ENCODE results near the gene PRLR.
"Not testable (repeated sequence)": the region's sequence is repeated elsewhere in the genome, so short reads cannot be mapped to it uniquely, and the experiment has no call there.

Gene PRLR

GRCh38 chr5:35246900-35247647, 16.8 kb upstream of the PRLR start:
- no peaks in the 10 kb centered on the region for H3K36me3 Mint-ChIP-seq (ENCODE audit: low read depth)

DNA sequence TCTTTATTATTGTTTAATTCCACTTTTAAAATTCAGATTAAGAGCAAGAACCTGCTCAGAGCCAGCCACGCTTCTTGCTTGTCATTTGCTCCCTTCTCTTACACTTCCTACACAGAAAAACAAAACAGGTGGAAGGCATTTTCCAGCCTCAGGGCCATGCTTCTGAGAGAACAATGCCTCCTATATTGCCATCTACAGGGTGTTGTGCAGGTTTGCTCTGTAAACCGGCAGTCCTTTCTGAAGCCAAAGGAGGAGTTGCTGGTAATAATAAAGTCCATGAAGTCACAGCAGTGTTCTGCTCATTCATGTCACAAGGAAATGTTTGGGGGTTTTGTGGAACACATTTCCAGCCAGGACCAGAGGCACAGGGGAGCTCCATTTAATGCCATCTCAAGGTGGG, 16.1 kb upstream of the PRLR start:
- Mint-ChIP-seq H3K27me3 (ENCODE audit: low read depth) (no peaks in the 10 kb centered on the region), H3K4me1 (peaks cover 26% of the 10 kb centered on the region), H3K36me3 (ENCODE audit: low read depth) (no peaks in the 10 kb centered on the region), H3K4me3 (peak overlapping the region in 2 of 3 experiments; percentile 2 to 15), H3K27ac (peak overlapping the region; percentile 85 to 93 (median 93)), H3K9me3 (peaks cover 3% of the 10 kb centered on the region)
- TF ChIP-seq, protein P1, sequence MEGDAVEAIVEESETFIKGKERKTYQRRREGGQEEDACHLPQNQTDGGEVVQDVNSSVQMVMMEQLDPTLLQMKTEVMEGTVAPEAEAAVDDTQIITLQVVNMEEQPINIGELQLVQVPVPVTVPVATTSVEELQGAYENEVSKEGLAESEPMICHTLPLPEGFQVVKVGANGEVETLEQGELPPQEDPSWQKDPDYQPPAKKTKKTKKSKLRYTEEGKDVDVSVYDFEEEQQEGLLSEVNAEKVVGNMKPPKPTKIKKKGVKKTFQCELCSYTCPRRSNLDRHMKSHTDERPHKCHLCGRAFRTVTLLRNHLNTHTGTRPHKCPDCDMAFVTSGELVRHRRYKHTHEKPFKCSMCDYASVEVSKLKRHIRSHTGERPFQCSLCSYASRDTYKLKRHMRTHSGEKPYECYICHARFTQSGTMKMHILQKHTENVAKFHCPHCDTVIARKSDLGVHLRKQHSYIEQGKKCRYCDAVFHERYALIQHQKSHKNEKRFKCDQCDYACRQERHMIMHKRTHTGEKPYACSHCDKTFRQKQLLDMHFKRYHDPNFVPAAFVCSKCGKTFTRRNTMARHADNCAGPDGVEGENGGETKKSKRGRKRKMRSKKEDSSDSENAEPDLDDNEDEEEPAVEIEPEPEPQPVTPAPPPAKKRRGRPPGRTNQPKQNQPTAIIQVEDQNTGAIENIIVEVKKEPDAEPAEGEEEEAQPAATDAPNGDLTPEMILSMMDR (IDR thresholded peaks at IDR 0.05; ENCODE audit: unreplicated experiment in 3 of 3): peak in 1 of 3 experiments; percentile 46

More at GRCh38 chr5:35246900-35247647, 16.8 kb upstream of the PRLR start:
- peak overlapping the region; percentile 29 to 43 (median 38) for H3K4me3 Mint-ChIP-seq
- H3K9me3 Mint-ChIP-seq: peaks cover 8% of the 10 kb centered on the region
- H3K27me3 Mint-ChIP-seq (ENCODE audit: low read depth): peaks cover 6% of the 10 kb centered on the region
- TF ChIP-seq, protein P1 (IDR thresholded peaks at IDR 0.05; ENCODE audit: unreplicated experiment in 3 of 3): no peak
- H3K4me1 Mint-ChIP-seq: peaks cover 26% of the 10 kb centered on the region
- peak overlapping the region; percentile 85 to 93 (median 93) for H3K27ac Mint-ChIP-seq

GRCh38 chr5:35245371-35245770, 15.1 kb upstream of the PRLR start:
- not testable (repeated sequence) for H3K4me3 Mint-ChIP-seq; H3K9me3 Mint-ChIP-seq; H3K27ac Mint-ChIP-seq; H3K27me3 Mint-ChIP-seq (ENCODE audit: low read depth); H3K36me3 Mint-ChIP-seq (ENCODE audit: low read depth)
- H3K4me1 Mint-ChIP-seq: peaks cover 26% of the 10 kb centered on the region

DNA sequence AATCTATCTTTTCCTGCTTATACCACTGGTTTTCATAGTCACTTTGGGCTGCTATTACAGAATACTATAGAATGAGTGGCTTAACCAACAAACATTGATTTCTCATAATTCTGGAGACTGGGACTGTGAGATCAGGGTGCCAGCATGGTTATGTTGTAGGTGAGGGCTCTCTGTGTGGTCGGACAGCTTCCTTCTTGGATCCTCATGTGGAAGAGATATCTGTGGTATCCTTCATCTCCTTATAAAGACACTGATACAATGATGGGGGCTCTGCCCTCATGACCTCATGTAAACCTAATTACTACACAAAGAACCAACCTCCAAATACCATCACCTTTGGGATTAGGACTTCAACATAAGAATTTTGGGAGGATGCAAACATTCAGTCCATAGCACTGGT, 13.9 kb upstream of the PRLR start:
- Mint-ChIP-seq H3K9me3 (no peaks in the 10 kb centered on the region), H3K4me1 (peaks cover 23% of the 10 kb centered on the region), H3K36me3 (ENCODE audit: low read depth) (no peaks in the 10 kb centered on the region), H3K27me3 (ENCODE audit: low read depth) (no peaks in the 10 kb centered on the region), H3K27ac (no peak overlapping the region), H3K4me3 (no peak overlapping the region)
- TF ChIP-seq, protein P1 (IDR thresholded peaks at IDR 0.05; ENCODE audit: unreplicated experiment in 3 of 3): no peak

DNA sequence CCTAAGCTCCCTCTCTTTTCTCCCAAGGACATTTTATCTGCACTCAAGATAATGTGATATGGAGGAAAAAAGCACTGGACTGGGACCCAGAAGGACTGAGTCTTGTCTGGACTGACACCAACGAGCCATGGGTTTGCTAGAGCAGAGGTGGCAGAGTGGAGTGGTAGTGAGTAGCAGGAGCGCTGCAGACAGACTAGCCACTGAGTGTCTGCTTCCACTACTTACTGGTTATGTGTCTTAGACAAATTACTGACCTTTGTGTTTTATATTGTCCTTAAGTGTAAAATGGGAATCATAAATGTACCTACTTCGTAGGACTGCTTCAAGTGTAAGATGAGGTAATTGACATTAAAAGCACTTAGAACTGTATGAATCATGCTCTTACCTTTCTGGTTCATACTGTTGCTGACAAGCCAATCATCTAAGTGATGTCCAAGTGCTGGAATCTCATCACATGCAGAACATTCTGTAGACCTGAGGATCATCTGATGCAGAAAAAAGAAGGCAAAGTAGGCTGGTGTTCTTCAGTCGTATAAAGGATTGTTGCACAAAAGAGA, 12.5 kb upstream of the PRLR start:
- peak overlapping the region in 1 of 3 experiments; percentile 30 for H3K27ac Mint-ChIP-seq
- H3K36me3 Mint-ChIP-seq (ENCODE audit: low read depth): no peaks in the 10 kb centered on the region
- no peaks in the 10 kb centered on the region for H3K9me3 Mint-ChIP-seq
- no peaks in the 10 kb centered on the region for H3K27me3 Mint-ChIP-seq (ENCODE audit: low read depth)
- H3K4me3 Mint-ChIP-seq: no peak overlapping the region
- H3K4me1 Mint-ChIP-seq: peaks cover 17% of the 10 kb centered on the region
- TF ChIP-seq, protein P1 (IDR thresholded peaks at IDR 0.05; ENCODE audit: unreplicated experiment in 3 of 3): no peak

- TF ChIP-seq, protein P1 (IDR thresholded peaks at IDR 0.05; ENCODE audit: unreplicated experiment in 3 of 3): no peak
- no peaks in the 10 kb centered on the region for H3K4me1 Mint-ChIP-seq
- H3K27me3 Mint-ChIP-seq (ENCODE audit: low read depth): no peaks in the 10 kb centered on the region
- no peak overlapping the region for H3K4me3 Mint-ChIP-seq
- H3K9me3 Mint-ChIP-seq: no peaks in the 10 kb centered on the region
- no peaks in the 10 kb centered on the region for H3K36me3 Mint-ChIP-seq (ENCODE audit: low read depth)
- no peak overlapping the region for H3K27ac Mint-ChIP-seq
Measured at GRCh38 chr5:35240892-35241291, 10.6 kb upstream of the PRLR start.
